Endothelial cell of umbilical vein (primary cell): ENCODE measurements around the gene FABP1. TPM values are rescaled to one million over a fixed set of nuclear protein-coding genes. Genes with fewer than 3 reads are reported as not detected.

Experiments used
- BruUV-seq: library from RNA; stranded (reverse); fragments of 400-500 nt; replicated peaks from 2 replicates; lab custom pipeline; 2021; lab: Mats Ljungman, UMichigan
- CTCF ChIA-PET: fragments of 300-600, 350-600 bp; sonication (Branson Sonifier 250); formaldehyde crosslinking; loops from one replicate; lab custom pipeline; 2021; ENCODE audit warnings: antibody characterized with exemption, inconsistent platforms; lab: Charles Lee
- POLR2A ChIA-PET: fragments of 300-600, 350-600 bp; sonication (Branson Sonifier 250); formaldehyde crosslinking; loops from one replicate; lab custom pipeline; 2021; ENCODE audit warnings: antibody characterized with exemption, inconsistent platforms; lab: Charles Lee
- DNase-seq: peaks from one replicate; pipeline ENCODE4 v3.0.0-alpha.2; 2011; ENCODE audit warnings: low read depth, low spot score
- FAIRE-seq: peaks from 2 replicates; lab custom pipeline; 2011; peaks lifted over from hg19 to GRCh38; lab: Jason Lieb, UNC
- H2AFZ ChIP-seq: 2 replicates; pipeline ENCODE4 v1.6.0; 2012; ENCODE audit warnings: low read depth, low read length, control low read depth, inconsistent platforms
- H3K27ac ChIP-seq: 2 replicates; pipeline ENCODE4 v1.5.1; 2011; ENCODE audit warnings: low read depth, mild to moderate bottlenecking, control low read depth, low read length, moderate library complexity; ENCODE audit not compliant: insufficient read depth
- H3K27me3 ChIP-seq, 2 experiments: 2 replicates each; pipeline versions ENCODE4 v1.6.0 to v1.6.1; 2011; ENCODE audit warnings: low read length in 2 of 2, mixed read lengths in 1 of 2; ENCODE audit not compliant: control insufficient read depth in 2 of 2, insufficient read depth in 2 of 2
- H3K36me3 ChIP-seq, 2 experiments: 2 replicates in 1 of 2; 3 replicates in 1 of 2; pipeline ENCODE4 v1.5.1; 2011; ENCODE audit warnings: low read length in 2 of 2, mild to moderate bottlenecking in 1 of 2, moderate library complexity in 1 of 2; ENCODE audit not compliant: control insufficient read depth in 2 of 2, insufficient read depth in 2 of 2; ENCODE audit errors: extremely low read depth in 1 of 2
- H3K4me1 ChIP-seq: 3 replicates; pipeline ENCODE4 v1.5.1; 2011; ENCODE audit warnings: mild to moderate bottlenecking, low read length; ENCODE audit not compliant: control insufficient read depth, insufficient read depth; ENCODE audit errors: extremely low read depth
- H3K4me2 ChIP-seq: 2 replicates; pipeline ENCODE4 v1.6.1; 2011; ENCODE audit warnings: low read length, control low read depth, mixed read lengths; ENCODE audit not compliant: insufficient read depth
- H3K4me3 ChIP-seq, 3 experiments: fragments of 200-600 bp in 1 of 3; sonication (generic), shearing (Covaris generic) in 1 of 3; replicated peaks in 1 of 3; 2 replicates each; pipeline ENCODE4 v1.5.1; 2011 to 2016; ENCODE audit warnings: control low read depth in 3 of 3, low read length in 3 of 3, mild to moderate bottlenecking in 2 of 3, inconsistent platforms in 1 of 3, low read depth in 1 of 3, moderate library complexity in 1 of 3; ENCODE audit not compliant: insufficient read depth in 1 of 3
- H3K79me2 ChIP-seq: 2 replicates; pipeline ENCODE4 v1.6.0; 2012; ENCODE audit warnings: low read length, inconsistent platforms; ENCODE audit not compliant: control insufficient read depth, insufficient read depth
- H3K9ac ChIP-seq: replicated peaks from 2 replicates; pipeline ENCODE3; 2011; ENCODE audit warnings: low read length, control low read depth; ENCODE audit not compliant: insufficient read depth; ENCODE audit errors: extremely low read depth
- H3K9me1 ChIP-seq: replicated peaks from 3 replicates; pipeline ENCODE4 v1.6.0; 2011; ENCODE audit warnings: mild to moderate bottlenecking, low read length; ENCODE audit not compliant: control insufficient read depth, insufficient read depth; ENCODE audit errors: extremely low read depth
- H3K9me3 ChIP-seq: replicated peaks from 2 replicates; pipeline ENCODE4 v1.5.1; 2012; ENCODE audit warnings: low read length, inconsistent platforms; ENCODE audit not compliant: control insufficient read depth, insufficient read depth
- H4K20me1 ChIP-seq: replicated peaks from 2 replicates; pipeline ENCODE3; 2011; ENCODE audit warnings: mild to moderate bottlenecking, low read length; ENCODE audit not compliant: control insufficient read depth, insufficient read depth; ENCODE audit errors: extremely low read depth
- CTCF ChIP-seq, 2 donors: IDR thresholded peaks; 1 replicate in 1 of 2; 2 replicates in 1 of 2; pipeline ENCODE4 v1.5.1; 2011; ENCODE audit warnings: low read length in 2 of 2, mild to moderate bottlenecking in 2 of 2, moderate library complexity in 2 of 2, control low read depth in 1 of 2, inconsistent platforms in 1 of 2, low read depth in 1 of 2; ENCODE audit not compliant: insufficient read depth in 1 of 2; ENCODE audit errors: extremely low read depth in 1 of 2
- EZH2 ChIP-seq: IDR thresholded peaks from 2 replicates; pipeline ENCODE4 v1.6.1; 2012; ENCODE audit warnings: borderline replicate concordance, low read depth, mild to moderate bottlenecking, moderate library complexity, low read length, inconsistent platforms; ENCODE audit not compliant: severe bottlenecking
- FOS ChIP-seq: IDR thresholded peaks from 2 replicates; pipeline ENCODE4 v1.6.1; 2011; ENCODE audit warnings: mild to moderate bottlenecking, low read length, moderate library complexity, borderline replicate concordance; ENCODE audit not compliant: insufficient read depth
- GATA2 ChIP-seq: IDR thresholded peaks from 2 replicates; pipeline ENCODE4 v1.7.0; 2011; ENCODE audit warnings: low read depth, mild to moderate bottlenecking, moderate library complexity, mixed read lengths, low read length; ENCODE audit not compliant: insufficient read length, insufficient read depth
- JUN ChIP-seq: IDR thresholded peaks from 2 replicates; pipeline ENCODE4 v1.6.1; 2011; ENCODE audit warnings: borderline replicate concordance, low read depth; ENCODE audit not compliant: insufficient read length, insufficient read depth
- MYC ChIP-seq: IDR thresholded peaks from one replicate; pipeline ENCODE4 v1.6.1; 2011; ENCODE audit warnings: mild to moderate bottlenecking, low read depth, low read length
- POLR2A ChIP-seq: IDR thresholded peaks from 2 replicates; pipeline ENCODE4 v1.6.1; 2012; ENCODE audit warnings: low read depth, mild to moderate bottlenecking, control low read depth, low read length
- POLR2AphosphoS5 ChIP-seq: IDR thresholded peaks from 2 replicates; pipeline ENCODE4 v1.6.1; 2012; ENCODE audit warnings: low read depth, mild to moderate bottlenecking, control low read depth, low read length, moderate library complexity; ENCODE audit not compliant: insufficient read depth
- dilution Hi-C: fragments of 300-500 bp; cut with MboI; formaldehyde crosslinking; loops from one replicate; pipeline ENCODE4 v1.15.0; 2019; ENCODE audit warnings: low sequenced_read_pairs; ENCODE audit not compliant: extremely low pct_ligation_motif_present
- intact Hi-C: fragments of 100-400 bp; cut with micrococcal nuclease; formaldehyde crosslinking; loops from one replicate; pipeline ENCODE4 v1.10.0; 2022
- polyA plus RNA-seq, 4 experiments: library from polyadenylated mRNA; depleted of rRNA in 3 of 4; stranded (reverse) in 3 of 4; unstranded in 1 of 4; fragments of >200 nt; gene quantifications; 2 replicates each; pipeline versions ENCODE4 v1.2.1 to v1.2.3, GENCODE V29; 2011 to 2012; ENCODE audit warnings: missing spikeins in 1 of 4
- total RNA-seq: library from RNA; stranded (reverse); gene quantifications from 2 replicates; pipeline ENCODE4 v1.2.3, GENCODE V29; 2021
- TF ChIP-seq, protein P1 (sequence below): IDR thresholded peaks from 2 replicates; pipeline ENCODE4 v1.6.1; 2011; ENCODE audit not compliant: insufficient read depth, insufficient read length

Gene FABP1
- total and polyA plus RNA-seq, 2 donors (not counting 3 experiments of a cell fraction or from before 2014, with no cell fraction given): not detected

DNA sequence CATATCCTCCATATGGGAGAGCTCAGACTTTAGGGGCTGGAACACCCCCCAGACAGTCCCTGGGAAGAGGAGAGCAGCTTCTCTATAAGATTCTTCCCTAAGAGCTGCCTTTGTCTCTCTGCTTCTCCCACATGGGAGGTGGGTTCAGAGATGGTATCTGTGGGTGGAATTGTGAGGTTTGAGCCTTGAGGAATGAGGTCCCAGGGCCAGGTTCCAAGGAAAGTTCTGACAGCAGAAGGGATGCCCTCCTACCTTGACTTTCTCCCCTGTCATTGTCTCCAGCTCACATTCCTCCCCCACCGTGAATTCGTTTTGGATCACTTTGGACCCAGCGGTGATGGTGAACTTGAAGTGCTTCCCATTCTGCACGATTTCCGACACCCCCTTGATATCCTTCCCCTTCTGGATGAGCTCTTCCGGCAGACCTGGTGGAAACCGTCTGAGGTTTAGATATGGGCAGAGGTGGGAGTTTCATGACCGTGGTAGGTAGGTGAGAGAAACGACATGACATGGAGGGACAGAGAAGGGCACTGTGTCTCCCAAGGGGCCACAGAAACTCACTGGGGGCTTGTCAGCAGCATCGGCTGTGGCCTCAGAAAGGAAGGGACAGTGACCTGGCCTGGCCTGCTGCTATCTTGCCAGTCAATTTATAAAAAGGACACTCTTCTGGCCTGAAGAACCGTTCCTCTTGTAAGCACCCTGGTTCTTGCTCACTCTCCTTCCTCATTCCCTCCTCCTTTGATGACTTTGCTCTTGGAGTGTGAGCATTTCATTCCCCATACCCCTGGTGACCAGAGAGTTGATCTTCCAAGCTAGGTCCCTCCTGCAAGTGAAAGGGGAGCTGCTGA, 1.7 kb downstream of the FABP1 start:
- BruUV-seq: no TSS peak

More for the DNA sequence above, 1.7 kb downstream of the FABP1 start:
- no peak overlapping the region for H2AFZ ChIP-seq
- TF ChIP-seq, protein P1, sequence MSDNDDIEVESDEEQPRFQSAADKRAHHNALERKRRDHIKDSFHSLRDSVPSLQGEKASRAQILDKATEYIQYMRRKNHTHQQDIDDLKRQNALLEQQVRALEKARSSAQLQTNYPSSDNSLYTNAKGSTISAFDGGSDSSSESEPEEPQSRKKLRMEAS: no peak
- TF ChIP-seq POLR2AphosphoS5: no peak
- no peak for TF ChIP-seq EZH2
- no peak for TF ChIP-seq GATA2
- no peak for TF ChIP-seq FOS
- TF ChIP-seq POLR2A: no peak
- no peak for TF ChIP-seq MYC
- TF ChIP-seq CTCF (IDR thresholded peaks at IDR 0.05; ENCODE audit: extremely low read depth in 1 of 2, insufficient read depth in 1 of 2, low read depth in 1 of 2, low read length in 2 of 2): no peak
- no peak for TF ChIP-seq JUN
- no peaks in the 10 kb centered on the region for H3K9me3 ChIP-seq
- POLR2A ChIA-PET: no interaction called here
- H3K9ac ChIP-seq: no peak overlapping the region
- DNase-seq: no peak
- no peak overlapping the region for H3K4me3 ChIP-seq
- CTCF ChIA-PET: interaction anchor here (0.5 to 1.2 kb wide), 4 partner anchors 33 to 89 kb away, joined by 3 read pairs; no protein-coding TSS in a partner anchor
- H4K20me1 ChIP-seq: no peaks in the 10 kb centered on the region
- no peaks in the 10 kb centered on the region for H3K9me1 ChIP-seq
- H3K4me1 ChIP-seq: no peaks in the 10 kb centered on the region
- intact Hi-C loops (no loop called here), dilution Hi-C loops (no loop called here)
- FAIRE-seq: no peak
- H3K27ac ChIP-seq: no peak overlapping the region
- H3K79me2 ChIP-seq: no peaks in the 10 kb centered on the region
- H3K4me2 ChIP-seq: no peak overlapping the region
- no peaks in the 10 kb centered on the region for H3K36me3 ChIP-seq
- H3K27me3 ChIP-seq: no peaks in the 10 kb centered on the region
